Bronchial epithelial cell (primary cell): Measurements from ENCODE around the gene ITPA. TPM values are rescaled to one million over a fixed set of nuclear protein-coding genes. Genes with fewer than 3 reads are reported as not detected.
"Not testable (repeated sequence)": the region's sequence is repeated elsewhere in the genome, so short reads cannot be mapped to it uniquely, and the experiment has no call there.

ENCODE experiments used
- DNase-seq: peaks from one replicate; pipeline ENCODE4 v3.0.0-alpha.2; 2010; ENCODE audit warnings: low read depth
- FAIRE-seq: peaks from 2 replicates; lab custom pipeline; 2011; peaks lifted over from hg19 to GRCh38; lab: Jason Lieb, UNC
- H3K27me3 ChIP-seq: 2 replicates; pipeline ENCODE4 v1.5.1; 2011; ENCODE audit warnings: low read length; ENCODE audit not compliant: control insufficient read depth, insufficient read depth
- H3K36me3 ChIP-seq: 2 replicates; pipeline ENCODE4 v1.5.1; 2011; ENCODE audit warnings: low read length; ENCODE audit not compliant: control insufficient read depth, insufficient read depth
- H3K4me3 ChIP-seq: 2 replicates; pipeline ENCODE4 v1.5.1; 2011; ENCODE audit warnings: mild to moderate bottlenecking, low read depth, low read length, control low read depth
- total RNA-seq: library from RNA; depleted of rRNA; stranded (reverse); fragments of >200 nt; gene quantifications from 2 replicates; pipeline ENCODE4 v1.2.1, GENCODE V29; 2014
- TF ChIP-seq, protein P1 (sequence below): IDR thresholded peaks from 2 replicates; pipeline ENCODE4 v1.5.1; 2011; ENCODE audit warnings: mild to moderate bottlenecking, moderate library complexity, low read length, control low read depth, inconsistent platforms; ENCODE audit not compliant: insufficient read depth, severe bottlenecking

The ITPA gene
- total RNA-seq, 1 donor from 2014 or later = 45.5 TPM

DNA sequence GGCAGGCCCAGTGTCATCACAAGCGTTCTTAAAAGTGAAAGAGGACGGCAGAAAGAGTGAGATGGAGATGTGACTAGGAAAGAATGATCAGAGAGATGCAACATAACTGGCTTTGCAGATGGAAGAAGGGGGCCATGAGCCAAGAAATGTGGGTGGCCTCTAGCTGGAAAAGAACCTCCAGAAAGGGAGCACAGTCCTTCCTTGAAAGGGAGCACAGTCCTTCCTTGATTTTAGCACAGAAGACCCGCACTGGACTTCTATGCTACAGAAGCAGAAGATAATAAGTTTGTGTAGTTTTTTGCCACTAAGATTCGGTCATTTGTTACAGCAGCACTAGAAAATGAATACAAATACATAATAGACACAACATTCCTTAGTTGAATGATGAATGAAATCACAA, 29.0 kb upstream of the ITPA start:
- Histone ChIP-seq H3K4me3 (no peak overlapping the region), H3K36me3 (no peaks in the 10 kb centered on the region), H3K27me3 (no peaks in the 10 kb centered on the region)
- TF ChIP-seq, protein P1, sequence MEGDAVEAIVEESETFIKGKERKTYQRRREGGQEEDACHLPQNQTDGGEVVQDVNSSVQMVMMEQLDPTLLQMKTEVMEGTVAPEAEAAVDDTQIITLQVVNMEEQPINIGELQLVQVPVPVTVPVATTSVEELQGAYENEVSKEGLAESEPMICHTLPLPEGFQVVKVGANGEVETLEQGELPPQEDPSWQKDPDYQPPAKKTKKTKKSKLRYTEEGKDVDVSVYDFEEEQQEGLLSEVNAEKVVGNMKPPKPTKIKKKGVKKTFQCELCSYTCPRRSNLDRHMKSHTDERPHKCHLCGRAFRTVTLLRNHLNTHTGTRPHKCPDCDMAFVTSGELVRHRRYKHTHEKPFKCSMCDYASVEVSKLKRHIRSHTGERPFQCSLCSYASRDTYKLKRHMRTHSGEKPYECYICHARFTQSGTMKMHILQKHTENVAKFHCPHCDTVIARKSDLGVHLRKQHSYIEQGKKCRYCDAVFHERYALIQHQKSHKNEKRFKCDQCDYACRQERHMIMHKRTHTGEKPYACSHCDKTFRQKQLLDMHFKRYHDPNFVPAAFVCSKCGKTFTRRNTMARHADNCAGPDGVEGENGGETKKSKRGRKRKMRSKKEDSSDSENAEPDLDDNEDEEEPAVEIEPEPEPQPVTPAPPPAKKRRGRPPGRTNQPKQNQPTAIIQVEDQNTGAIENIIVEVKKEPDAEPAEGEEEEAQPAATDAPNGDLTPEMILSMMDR = no peak
- DNase-seq = no peak
- no peak for FAIRE-seq

DNA sequence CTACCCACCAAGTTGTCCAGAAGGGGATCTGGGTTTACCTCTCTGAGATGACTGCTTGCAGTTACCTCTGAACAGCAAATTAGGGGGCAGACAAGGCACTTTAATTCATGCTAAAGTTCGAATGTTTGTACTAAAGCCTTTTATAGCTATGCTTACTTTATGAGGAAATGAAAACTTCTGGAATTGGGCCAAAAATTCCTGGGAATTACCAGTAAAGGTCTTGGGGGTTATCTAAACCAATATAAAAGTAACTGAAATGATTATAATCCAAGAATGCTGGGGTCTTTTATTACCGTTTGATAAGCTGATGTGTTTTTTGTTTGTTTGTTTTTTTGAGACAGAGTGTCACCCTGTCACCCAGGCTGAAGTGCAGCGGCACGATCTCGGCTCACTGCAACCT, 28.0 kb upstream of the ITPA start:
- Histone ChIP-seq H3K27me3 (no peaks in the 10 kb centered on the region), H3K4me3 (no peak overlapping the region), H3K36me3 (no peaks in the 10 kb centered on the region)
- TF ChIP-seq, protein P1 = no peak
- DNase-seq (no peak), FAIRE-seq (no peak)

DNA sequence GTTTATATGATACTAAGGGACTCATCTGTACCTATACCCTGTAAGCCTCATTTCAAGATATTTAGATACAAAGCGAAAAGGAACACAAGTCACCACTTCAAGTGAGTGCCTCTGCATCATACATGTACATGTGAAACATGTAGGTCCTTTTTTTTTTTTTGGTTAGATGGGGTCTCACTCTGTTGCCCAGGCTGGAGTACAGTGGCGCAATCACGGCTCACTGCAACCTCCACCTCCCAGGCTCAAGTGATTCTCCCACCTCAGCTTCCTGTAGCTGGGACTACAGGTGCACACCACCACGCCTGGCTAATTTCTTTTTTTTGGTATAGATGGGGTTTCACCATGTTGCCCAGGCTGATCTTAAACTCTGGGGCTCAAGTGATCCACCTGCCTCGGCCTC, 26.9 kb upstream of the ITPA start:
- not testable (repeated sequence) for H3K4me3 ChIP-seq, FAIRE-seq, DNase-seq, H3K27me3 ChIP-seq, H3K36me3 ChIP-seq

DNA sequence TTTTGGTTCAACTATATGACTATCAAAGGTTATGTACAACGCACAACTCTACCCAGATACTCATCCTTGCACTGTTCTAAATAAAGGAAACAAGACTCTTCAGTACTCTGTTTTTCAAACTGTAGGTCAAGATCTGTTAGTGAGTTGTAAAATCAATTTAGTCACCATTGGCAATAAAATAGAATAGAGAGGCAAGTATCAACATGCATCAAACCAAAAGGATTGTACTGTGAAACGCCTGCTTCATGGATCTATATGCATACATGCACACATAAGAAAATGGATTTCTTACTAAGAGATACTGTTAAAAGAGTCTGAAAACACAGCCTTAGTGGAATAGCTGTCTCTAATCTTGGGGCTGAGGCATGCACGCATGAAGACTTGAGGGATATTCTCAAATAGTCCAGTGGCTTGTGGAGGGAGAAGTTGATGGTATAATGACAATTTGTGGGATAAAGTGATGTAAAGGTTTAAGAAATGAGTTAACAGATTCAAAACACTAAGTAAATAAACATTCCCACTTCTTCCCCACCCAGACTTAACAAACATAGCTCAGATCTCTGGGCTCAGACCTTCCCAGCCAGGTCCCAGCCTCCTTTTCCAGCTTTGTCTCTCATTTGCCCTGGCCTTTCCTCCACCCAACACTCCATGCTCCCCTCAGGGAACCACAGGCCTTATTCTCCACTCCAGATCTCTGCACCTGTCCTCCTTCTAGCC, 25.2 kb upstream of the ITPA start:
- H3K36me3 ChIP-seq = no peaks in the 10 kb centered on the region
- H3K4me3 ChIP-seq = no peak overlapping the region
- TF ChIP-seq, protein P1 = no peak
- FAIRE-seq (no peak), DNase-seq (peak; percentile 65)
- no peaks in the 10 kb centered on the region for H3K27me3 ChIP-seq

DNA sequence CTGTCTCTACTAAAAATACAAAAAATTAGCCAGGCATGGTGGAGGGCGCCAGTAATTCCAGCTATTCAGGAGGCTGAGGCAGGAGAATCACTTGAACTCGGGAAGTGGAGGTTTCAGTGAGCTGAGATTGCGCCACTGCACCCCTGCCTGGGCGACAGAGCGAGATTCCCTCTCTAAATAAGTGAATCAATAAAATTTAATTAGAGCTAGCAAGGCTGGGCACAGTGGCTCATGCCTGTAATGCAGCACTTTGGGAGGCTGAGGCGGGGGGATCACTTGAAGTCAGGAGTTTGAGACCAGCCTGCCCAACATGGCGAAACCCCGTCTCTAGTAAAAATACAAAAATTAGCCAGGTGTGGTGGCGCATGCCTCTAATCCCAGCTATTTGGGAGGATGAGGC, 21.4 kb upstream of the ITPA start:
- FAIRE-seq, DNase-seq, H3K27me3 ChIP-seq, H3K4me3 ChIP-seq: not testable (repeated sequence)
- H3K36me3 ChIP-seq = peaks cover 20% of the 10 kb centered on the region

DNA sequence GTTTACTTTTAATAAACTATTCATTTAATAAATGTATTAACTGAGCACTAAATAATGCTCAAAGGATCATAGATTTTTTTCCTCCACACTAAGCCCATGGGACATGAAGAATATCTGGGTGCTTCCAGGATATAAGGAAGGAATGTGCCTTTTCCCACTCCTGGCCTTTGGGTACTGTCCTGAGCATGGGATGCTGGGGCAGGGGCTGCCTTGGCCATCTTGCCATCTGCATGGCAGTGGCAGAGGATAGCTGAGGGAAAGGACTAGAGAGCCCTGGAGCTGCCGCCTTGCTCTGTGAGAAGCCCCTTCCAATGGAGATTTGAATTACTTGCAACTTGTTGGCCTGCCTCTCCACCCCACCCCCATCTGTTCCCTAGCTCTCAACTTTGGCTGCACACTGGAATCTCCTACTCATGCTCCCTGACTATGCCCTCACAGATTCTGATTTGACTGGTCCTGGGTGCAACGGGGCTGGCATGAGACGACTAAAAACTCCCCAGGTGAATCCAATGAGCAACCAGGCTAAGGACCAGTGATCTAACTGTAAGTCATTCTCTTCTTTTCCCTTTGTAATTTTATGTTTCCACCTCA, 20.4 kb upstream of the ITPA start:
- no peaks in the 10 kb centered on the region for H3K27me3 ChIP-seq
- no peak for FAIRE-seq
- DNase-seq = no peak
- TF ChIP-seq, protein P1 = no peak
- peaks cover 24% of the 10 kb centered on the region for H3K36me3 ChIP-seq
- no peak overlapping the region for H3K4me3 ChIP-seq
